ENCODE data around the gene YIPF5. TPM values are rescaled to one million over a fixed set of nuclear protein-coding genes. Genes with fewer than 3 reads are reported as not detected.

Gene YIPF5
- polyA plus RNA-seq, 3 donors: 12.1 to 41.4 (median 32.4) TPM

DNA sequence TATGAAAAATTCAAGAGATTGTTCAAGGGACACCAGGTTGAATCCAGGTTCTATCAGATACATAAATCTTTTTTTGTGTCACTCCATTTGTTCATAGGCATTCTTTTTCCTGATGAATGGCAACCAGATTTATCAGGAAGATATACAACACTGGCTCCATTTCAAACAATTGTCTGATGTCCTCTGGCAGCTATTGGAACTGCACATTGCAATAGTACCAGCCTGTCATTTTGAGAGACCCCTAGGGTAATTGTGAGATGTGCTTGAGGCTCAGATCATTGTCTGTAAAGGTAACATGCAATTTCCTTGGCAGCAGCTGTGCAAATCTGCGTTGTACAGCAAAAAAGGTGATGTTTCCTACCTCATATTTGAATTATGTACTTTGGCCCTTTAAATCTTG lies 26.2 kb upstream of the YIPF5 start:
- no peak overlapping the region for H3K9ac ChIP-seq (ENCODE audit: insufficient read depth, low read length, poor library complexity, severe bottlenecking)
- H3K27me3 ChIP-seq (ENCODE audit: control insufficient read depth in 2 of 2, insufficient read depth in 2 of 2, low read length in 2 of 2): peaks cover 10 to 13% of the 10 kb centered on the region in 2 donors
- DNase-seq: no peak
- H3K9me3 ChIP-seq (replicated peaks in 1 of 2; ENCODE audit: control insufficient read depth in 1 of 2, insufficient read depth in 1 of 2, low read length in 2 of 2): no peaks in the 10 kb centered on the region
- H3K4me1 Mint-ChIP-seq: no peaks in the 10 kb centered on the region
- H3K36me3 Mint-ChIP-seq: no peaks in the 10 kb centered on the region
- TF ChIP-seq, protein P1, sequence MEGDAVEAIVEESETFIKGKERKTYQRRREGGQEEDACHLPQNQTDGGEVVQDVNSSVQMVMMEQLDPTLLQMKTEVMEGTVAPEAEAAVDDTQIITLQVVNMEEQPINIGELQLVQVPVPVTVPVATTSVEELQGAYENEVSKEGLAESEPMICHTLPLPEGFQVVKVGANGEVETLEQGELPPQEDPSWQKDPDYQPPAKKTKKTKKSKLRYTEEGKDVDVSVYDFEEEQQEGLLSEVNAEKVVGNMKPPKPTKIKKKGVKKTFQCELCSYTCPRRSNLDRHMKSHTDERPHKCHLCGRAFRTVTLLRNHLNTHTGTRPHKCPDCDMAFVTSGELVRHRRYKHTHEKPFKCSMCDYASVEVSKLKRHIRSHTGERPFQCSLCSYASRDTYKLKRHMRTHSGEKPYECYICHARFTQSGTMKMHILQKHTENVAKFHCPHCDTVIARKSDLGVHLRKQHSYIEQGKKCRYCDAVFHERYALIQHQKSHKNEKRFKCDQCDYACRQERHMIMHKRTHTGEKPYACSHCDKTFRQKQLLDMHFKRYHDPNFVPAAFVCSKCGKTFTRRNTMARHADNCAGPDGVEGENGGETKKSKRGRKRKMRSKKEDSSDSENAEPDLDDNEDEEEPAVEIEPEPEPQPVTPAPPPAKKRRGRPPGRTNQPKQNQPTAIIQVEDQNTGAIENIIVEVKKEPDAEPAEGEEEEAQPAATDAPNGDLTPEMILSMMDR (IDR thresholded peaks at IDR 0.05): no peak
- peaks cover 4 to 8% of the 10 kb centered on the region in 2 donors for H3K4me1 ChIP-seq (ENCODE audit: control insufficient read depth in 1 of 2, insufficient read depth in 2 of 2, low read length in 2 of 2)
- H3K36me3 ChIP-seq (replicated peaks in 1 of 2; ENCODE audit: control insufficient read depth in 1 of 2, insufficient read depth in 2 of 2, low read length in 2 of 2): no peaks in the 10 kb centered on the region
- intact Hi-C loops (cut with micrococcal nuclease): no loop called here
- H3K4me2 ChIP-seq (replicated peaks; ENCODE audit: extremely low read depth, low read length, poor library complexity, severe bottlenecking): no peak overlapping the region
- no peak overlapping the region for H2AFZ ChIP-seq (ENCODE audit: insufficient read depth, low read depth, low read length, poor library complexity, severe bottlenecking)
- no peak overlapping the region for H3K27ac Mint-ChIP-seq
- peaks cover 4 to 15% (median 6%) of the 10 kb centered on the region in 3 donors for H3K27me3 Mint-ChIP-seq (ENCODE audit: low read depth in 3 of 3)
- no peak overlapping the region for H3K4me3 Mint-ChIP-seq
- no peaks in the 10 kb centered on the region for H3K9me3 Mint-ChIP-seq
- H3K4me3 ChIP-seq (replicated peaks in 1 of 3; ENCODE audit: low read depth in 2 of 3, low read length in 3 of 3): no peak overlapping the region
- H4K20me1 ChIP-seq (ENCODE audit: insufficient read depth, low read length): no peaks in the 10 kb centered on the region
- no peak overlapping the region for H3K27ac ChIP-seq (ENCODE audit: low read depth in 1 of 2, low read length in 2 of 2)
- no peaks in the 10 kb centered on the region for H3K79me2 ChIP-seq (ENCODE audit: insufficient read depth, low read length)
- WGBS (ENCODE audit: insufficient coverage): no CpG with 5 or more reads among the region's 1 CpG

DNA sequence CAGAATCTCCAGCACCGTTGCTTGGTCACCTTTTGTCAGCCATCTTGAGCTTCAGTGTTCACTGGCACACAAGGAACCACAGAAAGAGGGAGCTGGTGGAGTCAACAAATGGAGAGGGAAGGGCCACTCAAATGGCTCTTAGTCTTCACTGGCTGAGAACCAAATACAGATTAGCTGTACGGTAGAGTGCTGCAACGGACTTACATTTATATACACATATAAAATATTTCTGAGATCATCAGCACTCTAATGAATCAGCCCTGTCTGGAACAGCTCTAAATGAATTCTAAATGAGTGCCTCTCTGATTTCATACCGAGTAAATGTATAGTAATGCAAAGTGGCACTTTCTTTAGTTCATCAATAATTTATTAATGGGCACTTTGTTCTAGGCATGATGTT lies 25.0 kb upstream of the YIPF5 start:
- no peak overlapping the region for H3K27ac ChIP-seq (ENCODE audit: low read depth in 1 of 2, low read length in 2 of 2)
- H3K4me3 ChIP-seq (replicated peaks in 1 of 3; ENCODE audit: low read depth in 2 of 3, low read length in 3 of 3): no peak overlapping the region
- intact Hi-C loops (cut with micrococcal nuclease): no loop called here
- peaks cover 10 to 13% of the 10 kb centered on the region in 2 donors for H3K27me3 ChIP-seq (ENCODE audit: control insufficient read depth in 2 of 2, insufficient read depth in 2 of 2, low read length in 2 of 2)
- no peak overlapping the region for H3K4me2 ChIP-seq (replicated peaks; ENCODE audit: extremely low read depth, low read length, poor library complexity, severe bottlenecking)
- TF ChIP-seq, protein P1 (IDR thresholded peaks at IDR 0.05): no peak
- no peaks in the 10 kb centered on the region for H3K9me3 ChIP-seq (replicated peaks in 1 of 2; ENCODE audit: control insufficient read depth in 1 of 2, insufficient read depth in 1 of 2, low read length in 2 of 2)
- no peaks in the 10 kb centered on the region for H4K20me1 ChIP-seq (ENCODE audit: insufficient read depth, low read length)
- Mint-ChIP-seq H3K36me3 (no peaks in the 10 kb centered on the region), H3K27me3 (ENCODE audit: low read depth in 3 of 3) (peaks cover 2 to 7% (median 6%) of the 10 kb centered on the region in 3 donors), H3K9me3 (no peaks in the 10 kb centered on the region), H3K27ac (no peak overlapping the region), H3K4me3 (no peak overlapping the region), H3K4me1 (peaks cover under 1% of the 10 kb centered on the region)
- H3K9ac ChIP-seq (ENCODE audit: insufficient read depth, low read length, poor library complexity, severe bottlenecking): no peak overlapping the region
- no peaks in the 10 kb centered on the region for H3K79me2 ChIP-seq (ENCODE audit: insufficient read depth, low read length)
- H2AFZ ChIP-seq (ENCODE audit: insufficient read depth, low read depth, low read length, poor library complexity, severe bottlenecking): no peak overlapping the region
- no CpG with 5 or more reads among the region's 4 CpGs for WGBS (ENCODE audit: insufficient coverage)
- peaks cover 6 to 14% of the 10 kb centered on the region in 2 donors for H3K4me1 ChIP-seq (ENCODE audit: control insufficient read depth in 1 of 2, insufficient read depth in 2 of 2, low read length in 2 of 2)
- H3K36me3 ChIP-seq (replicated peaks in 1 of 2; ENCODE audit: control insufficient read depth in 1 of 2, insufficient read depth in 2 of 2, low read length in 2 of 2): no peaks in the 10 kb centered on the region
- no peak for DNase-seq

Data from CD14-positive monocyte (primary cell).